Neural cell (in vitro differentiated cells): ENCODE data around the gene ZNF586. TPM values are rescaled to one million over a fixed set of nuclear protein-coding genes. Genes with fewer than 3 reads are reported as not detected.

ENCODE experiments used
- H2AFZ ChIP-seq: fragments of 200-600, 300-800 bp; sonication (generic), shearing (Covaris generic); 2 replicates; pipeline ENCODE4 v1.6.0; 2014; ENCODE audit warnings: low read depth, mild to moderate bottlenecking, antibody characterized with exemption, low read length, moderate library complexity
- H3F3A ChIP-seq: fragments of 200-600 bp; shearing (Covaris generic); 2 replicates; pipeline ENCODE4 v1.6.1; 2016; ENCODE audit warnings: mild to moderate bottlenecking, moderate library complexity, mixed read lengths, antibody characterized with exemption, low read length; ENCODE audit not compliant: insufficient read depth, poor library complexity, severe bottlenecking
- H3K27ac ChIP-seq: fragments of 200-600, 300-800 bp; sonication (generic), shearing (Covaris generic); 2 replicates; pipeline ENCODE4 v1.5.1; 2014; ENCODE audit warnings: mild to moderate bottlenecking, low read length, moderate library complexity
- H3K27me3 ChIP-seq: fragments of 300-800, 200-600 bp; sonication (generic), shearing (Covaris generic); 2 replicates; pipeline ENCODE4 v1.6.0; 2014; ENCODE audit warnings: mild to moderate bottlenecking, low read depth, low read length, moderate library complexity; ENCODE audit not compliant: insufficient read depth
- H3K36me3 ChIP-seq: fragments of 300-800, 200-600 bp; sonication (generic), shearing (Covaris generic); 2 replicates; pipeline ENCODE4 v1.5.1; 2014; ENCODE audit warnings: mild to moderate bottlenecking, antibody characterized with exemption, low read length, moderate library complexity; ENCODE audit not compliant: insufficient read depth
- H3K4me2 ChIP-seq: fragments of 300-800, 200-600 bp; sonication (generic), shearing (Covaris generic); 2 replicates; pipeline ENCODE4 v1.6.0; 2014; ENCODE audit warnings: mild to moderate bottlenecking, low read length
- H3K4me3 ChIP-seq: fragments of 300-800, 200-600 bp; sonication (generic), shearing (Covaris generic); 2 replicates; pipeline ENCODE4 v1.5.1; 2014; ENCODE audit warnings: mild to moderate bottlenecking, low read length, moderate library complexity
- H3K79me2 ChIP-seq: fragments of 200-600 bp; shearing (Covaris generic); replicated peaks from 2 replicates; pipeline ENCODE4 v1.6.0; 2014; ENCODE audit warnings: mild to moderate bottlenecking, low read length, moderate library complexity; ENCODE audit not compliant: insufficient read depth
- H3K9ac ChIP-seq: fragments of 300-800, 200-600 bp; sonication (generic), shearing (Covaris generic); 2 replicates; pipeline ENCODE4 v1.6.1; 2016; ENCODE audit warnings: mild to moderate bottlenecking, low read length, mixed read lengths
- H3K9me2 ChIP-seq: fragments of 200-600 bp; shearing (Covaris generic); 2 replicates; pipeline ENCODE4 v1.6.1; 2016; ENCODE audit warnings: mild to moderate bottlenecking, low read length, mixed read lengths; ENCODE audit not compliant: insufficient read depth
- H3K9me3 ChIP-seq: fragments of 200-600, 300-800 bp; sonication (generic), shearing (Covaris generic); 2 replicates; pipeline ENCODE4 v1.6.1; 2016; ENCODE audit warnings: mild to moderate bottlenecking, mixed run types, low read length, moderate library complexity, mixed read lengths
- H4K20me1 ChIP-seq: fragments of 200-600 bp; shearing (Covaris generic); 2 replicates; pipeline ENCODE4 v1.6.1; 2016; ENCODE audit warnings: mild to moderate bottlenecking, mixed run types; ENCODE audit not compliant: insufficient read depth
- EP300 ChIP-seq: fragments of 450-650 bp; conservative IDR thresholded peaks from 2 replicates; pipeline ENCODE4 v1.6.1; 2014; ENCODE audit warnings: antibody characterized with exemption, mild to moderate bottlenecking, moderate library complexity; ENCODE audit not compliant: poor library complexity, severe bottlenecking
- EZH2 ChIP-seq: fragments of 200-600, 300-800 bp; shearing (Covaris generic), sonication (generic); IDR thresholded peaks from 2 replicates; pipeline ENCODE4 v1.6.1; 2014; ENCODE audit warnings: antibody characterized with exemption, low read length, borderline replicate concordance, mild to moderate bottlenecking; ENCODE audit not compliant: insufficient read depth, poor library complexity, severe bottlenecking
- MXI1 ChIP-seq: fragments of 450-650 bp; conservative IDR thresholded peaks from 2 replicates; pipeline ENCODE4 v1.6.1; 2014; ENCODE audit warnings: antibody characterized with exemption, mild to moderate bottlenecking; ENCODE audit not compliant: poor library complexity, severe bottlenecking
- POLR2AphosphoS5 ChIP-seq: IDR thresholded peaks from 2 replicates; pipeline ENCODE4 v1.6.1; 2012
- RAD21 ChIP-seq: fragments of 450-650 bp; conservative IDR thresholded peaks from 2 replicates; pipeline ENCODE4 v1.6.1; 2014; ENCODE audit warnings: antibody characterized with exemption, mild to moderate bottlenecking, moderate library complexity
- SMC3 ChIP-seq: fragments of 450-650 bp; conservative IDR thresholded peaks from 2 replicates; pipeline ENCODE4 v1.6.1; 2014; ENCODE audit warnings: antibody characterized with exemption, mild to moderate bottlenecking, moderate library complexity; ENCODE audit not compliant: poor library complexity
- TAF1 ChIP-seq: IDR thresholded peaks from 2 replicates; pipeline ENCODE4 v1.6.1; 2012; ENCODE audit warnings: low read depth
- polyA plus RNA-seq: library from polyadenylated mRNA; depleted of rRNA; stranded (reverse); fragments of >200 nt; gene quantifications from 2 replicates; pipeline ENCODE4 v1.2.3, GENCODE V29; 2014
- TF ChIP-seq, protein P1 (sequence below): fragments of 450-650 bp; IDR thresholded peaks from 2 replicates; pipeline ENCODE4 v1.5.1; 2014; ENCODE audit warnings: antibody characterized with exemption, mild to moderate bottlenecking, moderate library complexity; ENCODE audit not compliant: poor library complexity, severe bottlenecking
- TF ChIP-seq, protein P2 (sequence below): IDR thresholded peaks from 2 replicates; pipeline ENCODE4 v1.6.1; 2012; ENCODE audit warnings: borderline replicate concordance

The ZNF586 gene
- polyA plus RNA-seq, 1 donor from 2014 or later = 22.0 TPM

DNA sequence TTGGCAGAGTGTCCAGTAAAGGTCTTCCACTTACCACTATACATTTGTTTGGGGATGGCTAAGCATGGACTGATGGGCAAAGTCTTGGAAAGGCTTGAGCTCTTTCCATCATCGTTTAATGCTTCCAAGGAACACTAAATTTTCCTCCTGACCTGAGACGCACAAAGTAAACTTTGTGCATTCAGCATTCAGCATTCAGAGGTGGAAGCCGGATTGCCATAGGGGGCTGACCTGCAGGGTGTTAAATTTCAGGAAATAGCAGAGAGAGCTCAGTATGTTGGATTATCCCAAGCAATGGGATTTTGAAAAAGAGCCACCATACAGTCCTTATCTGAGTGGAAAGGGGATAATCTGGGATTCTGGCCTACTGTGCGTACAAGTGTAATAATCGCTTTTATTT, 31.2 kb downstream of the ZNF586 start:
- H3K4me3 ChIP-seq = no peak overlapping the region
- H3K79me2 ChIP-seq = no peaks in the 10 kb centered on the region
- no peak overlapping the region for H3K9ac ChIP-seq
- H3K27me3 ChIP-seq = no peaks in the 10 kb centered on the region
- no peak overlapping the region for H3K27ac ChIP-seq
- TF ChIP-seq, protein P1, sequence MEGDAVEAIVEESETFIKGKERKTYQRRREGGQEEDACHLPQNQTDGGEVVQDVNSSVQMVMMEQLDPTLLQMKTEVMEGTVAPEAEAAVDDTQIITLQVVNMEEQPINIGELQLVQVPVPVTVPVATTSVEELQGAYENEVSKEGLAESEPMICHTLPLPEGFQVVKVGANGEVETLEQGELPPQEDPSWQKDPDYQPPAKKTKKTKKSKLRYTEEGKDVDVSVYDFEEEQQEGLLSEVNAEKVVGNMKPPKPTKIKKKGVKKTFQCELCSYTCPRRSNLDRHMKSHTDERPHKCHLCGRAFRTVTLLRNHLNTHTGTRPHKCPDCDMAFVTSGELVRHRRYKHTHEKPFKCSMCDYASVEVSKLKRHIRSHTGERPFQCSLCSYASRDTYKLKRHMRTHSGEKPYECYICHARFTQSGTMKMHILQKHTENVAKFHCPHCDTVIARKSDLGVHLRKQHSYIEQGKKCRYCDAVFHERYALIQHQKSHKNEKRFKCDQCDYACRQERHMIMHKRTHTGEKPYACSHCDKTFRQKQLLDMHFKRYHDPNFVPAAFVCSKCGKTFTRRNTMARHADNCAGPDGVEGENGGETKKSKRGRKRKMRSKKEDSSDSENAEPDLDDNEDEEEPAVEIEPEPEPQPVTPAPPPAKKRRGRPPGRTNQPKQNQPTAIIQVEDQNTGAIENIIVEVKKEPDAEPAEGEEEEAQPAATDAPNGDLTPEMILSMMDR = no peak
- TF ChIP-seq POLR2AphosphoS5 = no peak
- TF ChIP-seq MXI1 = no peak
- TF ChIP-seq EZH2 = no peak
- no peak for TF ChIP-seq TAF1
- TF ChIP-seq RAD21 = no peak
- TF ChIP-seq SMC3 = no peak
- TF ChIP-seq, protein P2, sequence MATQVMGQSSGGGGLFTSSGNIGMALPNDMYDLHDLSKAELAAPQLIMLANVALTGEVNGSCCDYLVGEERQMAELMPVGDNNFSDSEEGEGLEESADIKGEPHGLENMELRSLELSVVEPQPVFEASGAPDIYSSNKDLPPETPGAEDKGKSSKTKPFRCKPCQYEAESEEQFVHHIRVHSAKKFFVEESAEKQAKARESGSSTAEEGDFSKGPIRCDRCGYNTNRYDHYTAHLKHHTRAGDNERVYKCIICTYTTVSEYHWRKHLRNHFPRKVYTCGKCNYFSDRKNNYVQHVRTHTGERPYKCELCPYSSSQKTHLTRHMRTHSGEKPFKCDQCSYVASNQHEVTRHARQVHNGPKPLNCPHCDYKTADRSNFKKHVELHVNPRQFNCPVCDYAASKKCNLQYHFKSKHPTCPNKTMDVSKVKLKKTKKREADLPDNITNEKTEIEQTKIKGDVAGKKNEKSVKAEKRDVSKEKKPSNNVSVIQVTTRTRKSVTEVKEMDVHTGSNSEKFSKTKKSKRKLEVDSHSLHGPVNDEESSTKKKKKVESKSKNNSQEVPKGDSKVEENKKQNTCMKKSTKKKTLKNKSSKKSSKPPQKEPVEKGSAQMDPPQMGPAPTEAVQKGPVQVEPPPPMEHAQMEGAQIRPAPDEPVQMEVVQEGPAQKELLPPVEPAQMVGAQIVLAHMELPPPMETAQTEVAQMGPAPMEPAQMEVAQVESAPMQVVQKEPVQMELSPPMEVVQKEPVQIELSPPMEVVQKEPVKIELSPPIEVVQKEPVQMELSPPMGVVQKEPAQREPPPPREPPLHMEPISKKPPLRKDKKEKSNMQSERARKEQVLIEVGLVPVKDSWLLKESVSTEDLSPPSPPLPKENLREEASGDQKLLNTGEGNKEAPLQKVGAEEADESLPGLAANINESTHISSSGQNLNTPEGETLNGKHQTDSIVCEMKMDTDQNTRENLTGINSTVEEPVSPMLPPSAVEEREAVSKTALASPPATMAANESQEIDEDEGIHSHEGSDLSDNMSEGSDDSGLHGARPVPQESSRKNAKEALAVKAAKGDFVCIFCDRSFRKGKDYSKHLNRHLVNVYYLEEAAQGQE = no peak
- no peak for TF ChIP-seq EP300
- peaks cover 3% of the 10 kb centered on the region for H3F3A ChIP-seq
- no peak overlapping the region for H2AFZ ChIP-seq
- no peaks in the 10 kb centered on the region for H3K9me2 ChIP-seq
- no peaks in the 10 kb centered on the region for H3K36me3 ChIP-seq
- no peaks in the 10 kb centered on the region for H3K9me3 ChIP-seq
- H4K20me1 ChIP-seq = no peaks in the 10 kb centered on the region
- no peak overlapping the region for H3K4me2 ChIP-seq

GRCh38 chr19:57802269-57802668, 32.8 kb downstream of the ZNF586 start:
- no peak overlapping the region for H3K4me3 ChIP-seq
- H3K27me3 ChIP-seq = no peaks in the 10 kb centered on the region
- no peaks in the 10 kb centered on the region for H3K9me2 ChIP-seq
- H3K36me3 ChIP-seq = no peaks in the 10 kb centered on the region
- H3K9me3 ChIP-seq = no peaks in the 10 kb centered on the region
- no peak overlapping the region for H3K9ac ChIP-seq
- peaks cover under 1% of the 10 kb centered on the region for H3K79me2 ChIP-seq
- TF ChIP-seq, protein P2 = no peak
- TF ChIP-seq SMC3 = no peak
- TF ChIP-seq EP300 = no peak
- no peak for TF ChIP-seq MXI1
- TF ChIP-seq, protein P1 = no peak
- no peak for TF ChIP-seq TAF1
- no peak for TF ChIP-seq EZH2
- TF ChIP-seq RAD21 = no peak
- no peak for TF ChIP-seq POLR2AphosphoS5
- no peak overlapping the region for H3K4me2 ChIP-seq
- H3K27ac ChIP-seq = no peak overlapping the region
- no peak overlapping the region for H2AFZ ChIP-seq
- peaks cover 3% of the 10 kb centered on the region for H3F3A ChIP-seq
- no peaks in the 10 kb centered on the region for H4K20me1 ChIP-seq
